HG03558 (cell line): ENCODE measurements around the gene ZNF716.
"Not testable (repeated sequence)": the region's sequence is repeated elsewhere in the genome, so short reads cannot be mapped to it uniquely, and the experiment has no call there.

ENCODE experiments used
- ATAC-seq: cut with Tn5 transposase; IDR thresholded peaks from one replicate; pipeline ENCODE4 v1.9.1; 2021; ENCODE audit warnings: moderate number of reproducible peaks; ENCODE audit not compliant: unreplicated experiment; ENCODE audit errors: extremely low read depth

The ZNF716 gene

GRCh38 chr7:57449904-57450303 is at the start of gene ZNF716:
Gene ZNF716 (plus strand): TSS chr7:57450177. CDS start chr7:57450289, 112 bp downstream.
- ATAC-seq: no peak

GRCh38 chr7:57400531-57401155 is 49.3 kb upstream of the ZNF716 start:
- no peak for ATAC-seq

- ATAC-seq: not testable (repeated sequence)
Measured at GRCh38 chr7:57403051-57403450, 46.9 kb upstream of the ZNF716 start.

- no peak for ATAC-seq
Measured at GRCh38 chr7:57403601-57404342, 46.2 kb upstream of the ZNF716 start.

GRCh38 chr7:57404343-57404966 is 45.5 kb upstream of the ZNF716 start:
- no peak for ATAC-seq

- no peak for ATAC-seq
Measured at GRCh38 chr7:57404967-57405421, 45.0 kb upstream of the ZNF716 start.

- no peak for ATAC-seq
Measured at GRCh38 chr7:57407125-57407524, 42.9 kb upstream of the ZNF716 start.

GRCh38 chr7:57412168-57412567 is 37.8 kb upstream of the ZNF716 start:
- ATAC-seq: no peak

- no peak for ATAC-seq
Measured at GRCh38 chr7:57412618-57413017, 37.4 kb upstream of the ZNF716 start.

- no peak for ATAC-seq
Measured at GRCh38 chr7:57413529-57414398, 36.2 kb upstream of the ZNF716 start.

GRCh38 chr7:57414415-57414814 is 35.6 kb upstream of the ZNF716 start:
- no peak for ATAC-seq

- no peak for ATAC-seq
Measured at GRCh38 chr7:57414852-57415251, 35.1 kb upstream of the ZNF716 start.

GRCh38 chr7:57415326-57415725 is 34.7 kb upstream of the ZNF716 start:
- no peak for ATAC-seq

- ATAC-seq: no peak
Measured at GRCh38 chr7:57415730-57416129, 34.2 kb upstream of the ZNF716 start.

- no peak for ATAC-seq
Measured at GRCh38 chr7:57416601-57417358, 33.2 kb upstream of the ZNF716 start.

- ATAC-seq: no peak
Measured at GRCh38 chr7:57417736-57418135, 32.2 kb upstream of the ZNF716 start.

- no peak for ATAC-seq
Measured at GRCh38 chr7:57423768-57424167, 26.2 kb upstream of the ZNF716 start.

- ATAC-seq: no peak
Measured at GRCh38 chr7:57424515-57425238, 25.3 kb upstream of the ZNF716 start.
